NCI-H526 (cell line): Measurements from ENCODE around the gene IER3.
A peak's percentile ranks its signal among the peaks of the same experiment; 100 is the strongest.
"Not testable (repeated sequence)": the region's sequence is repeated elsewhere in the genome, so short reads cannot be mapped to it uniquely, and the experiment has no call there.

Experiments
- DNase-seq, 2 experiments: peaks; one replicate each; lab custom pipeline; 2025; lab: John Stamatoyannopoulos, UW

IER3 gene

DNA sequence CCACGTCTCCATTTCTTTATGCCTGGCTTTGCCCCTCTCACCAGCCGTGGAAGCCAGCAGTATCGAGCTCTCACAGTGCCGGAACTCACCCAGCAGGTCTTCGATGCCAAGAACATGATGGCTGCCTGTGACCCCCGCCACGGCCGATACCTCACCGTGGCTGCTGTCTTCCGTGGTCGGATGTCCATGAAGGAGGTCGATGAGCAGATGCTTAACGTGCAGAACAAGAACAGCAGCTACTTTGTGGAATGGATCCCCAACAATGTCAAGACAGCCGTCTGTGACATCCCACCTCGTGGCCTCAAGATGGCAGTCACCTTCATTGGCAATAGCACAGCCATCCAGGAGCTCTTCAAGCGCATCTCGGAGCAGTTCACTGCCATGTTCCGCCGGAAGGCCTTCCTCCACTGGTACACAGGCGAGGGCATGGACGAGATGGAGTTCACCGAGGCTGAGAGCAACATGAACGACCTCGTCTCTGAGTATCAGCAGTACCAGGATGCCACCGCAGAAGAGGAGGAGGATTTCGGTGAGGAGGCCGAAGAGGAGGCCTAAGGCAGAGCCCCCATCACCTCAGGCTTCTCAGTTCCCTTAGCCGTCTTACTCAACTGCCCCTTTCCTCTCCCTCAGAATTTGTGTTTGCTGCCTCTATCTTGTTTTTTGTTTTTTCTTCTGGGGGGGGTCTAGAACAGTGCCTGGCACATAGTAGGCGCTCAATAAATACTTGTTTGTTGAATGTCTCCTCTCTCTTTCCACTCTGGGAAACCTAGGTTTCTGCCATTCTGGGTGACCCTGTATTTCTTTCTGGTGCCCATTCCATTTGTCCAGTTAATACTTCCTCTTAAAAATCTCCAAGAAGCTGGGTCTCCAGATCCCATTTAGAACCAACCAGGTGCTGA, 20.3 kb downstream of the IER3 start:
- DNase-seq: not testable (repeated sequence)

DNA sequence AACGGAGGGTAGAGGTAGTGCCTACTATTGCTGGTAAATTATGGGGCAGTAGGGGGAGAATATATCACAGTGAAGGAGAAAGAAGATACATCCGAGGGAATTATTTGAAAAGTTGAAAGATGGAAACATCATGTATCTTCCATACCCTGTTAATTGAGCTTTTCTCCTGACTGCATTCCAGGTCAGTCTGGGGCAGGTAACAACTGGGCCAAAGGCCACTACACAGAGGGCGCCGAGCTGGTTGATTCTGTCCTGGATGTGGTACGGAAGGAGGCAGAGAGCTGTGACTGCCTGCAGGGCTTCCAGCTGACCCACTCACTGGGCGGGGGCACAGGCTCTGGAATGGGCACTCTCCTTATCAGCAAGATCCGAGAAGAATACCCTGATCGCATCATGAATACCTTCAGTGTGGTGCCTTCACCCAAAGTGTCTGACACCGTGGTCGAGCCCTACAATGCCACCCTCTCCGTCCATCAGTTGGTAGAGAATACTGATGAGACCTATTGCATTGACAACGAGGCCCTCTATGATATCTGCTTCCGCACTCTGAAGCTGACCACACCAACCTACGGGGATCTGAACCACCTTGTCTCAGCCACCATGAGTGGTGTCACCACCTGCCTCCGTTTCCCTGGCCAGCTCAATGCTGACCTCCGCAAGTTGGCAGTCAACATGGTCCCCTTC, 21.0 kb downstream of the IER3 start:
- not testable (repeated sequence) for DNase-seq

GRCh38 chr6:30722280-30723112, 21.9 kb downstream of the IER3 start:
- DNase-seq: peak; percentile 66 to 80

- peak in 1 of 2 experiments; percentile 39 for DNase-seq
Observed at GRCh38 chr6:30722025-30722279, 22.4 kb downstream of the IER3 start.

GRCh38 chr6:30721198-30722024, 22.9 kb downstream of the IER3 start:
- DNase-seq: peak; percentile 61 to 93

DNA sequence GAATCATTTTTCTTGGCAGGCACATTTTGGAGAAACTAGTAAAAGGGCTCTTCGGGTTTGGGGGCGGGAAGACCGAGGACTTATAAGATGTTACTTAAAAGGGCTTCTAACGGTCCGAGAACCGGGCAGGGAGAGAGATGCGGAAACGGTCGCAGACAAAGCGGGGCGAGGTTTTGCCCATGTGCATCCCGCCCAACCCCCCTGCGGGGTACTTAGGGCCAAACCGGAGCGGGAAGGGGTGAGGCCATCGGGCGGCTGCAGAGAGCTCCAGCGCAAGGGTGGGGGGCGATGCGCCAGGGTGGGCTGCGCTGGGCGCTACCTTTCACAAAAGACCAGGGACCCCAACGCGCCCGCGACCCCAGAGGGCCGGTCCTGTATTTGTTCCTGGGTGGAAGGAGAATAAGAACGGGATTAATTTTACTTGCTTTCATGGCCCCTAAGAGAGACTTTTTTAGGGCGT, 23.6 kb downstream of the IER3 start:
- peak; percentile 57 to 72 for DNase-seq

DNA sequence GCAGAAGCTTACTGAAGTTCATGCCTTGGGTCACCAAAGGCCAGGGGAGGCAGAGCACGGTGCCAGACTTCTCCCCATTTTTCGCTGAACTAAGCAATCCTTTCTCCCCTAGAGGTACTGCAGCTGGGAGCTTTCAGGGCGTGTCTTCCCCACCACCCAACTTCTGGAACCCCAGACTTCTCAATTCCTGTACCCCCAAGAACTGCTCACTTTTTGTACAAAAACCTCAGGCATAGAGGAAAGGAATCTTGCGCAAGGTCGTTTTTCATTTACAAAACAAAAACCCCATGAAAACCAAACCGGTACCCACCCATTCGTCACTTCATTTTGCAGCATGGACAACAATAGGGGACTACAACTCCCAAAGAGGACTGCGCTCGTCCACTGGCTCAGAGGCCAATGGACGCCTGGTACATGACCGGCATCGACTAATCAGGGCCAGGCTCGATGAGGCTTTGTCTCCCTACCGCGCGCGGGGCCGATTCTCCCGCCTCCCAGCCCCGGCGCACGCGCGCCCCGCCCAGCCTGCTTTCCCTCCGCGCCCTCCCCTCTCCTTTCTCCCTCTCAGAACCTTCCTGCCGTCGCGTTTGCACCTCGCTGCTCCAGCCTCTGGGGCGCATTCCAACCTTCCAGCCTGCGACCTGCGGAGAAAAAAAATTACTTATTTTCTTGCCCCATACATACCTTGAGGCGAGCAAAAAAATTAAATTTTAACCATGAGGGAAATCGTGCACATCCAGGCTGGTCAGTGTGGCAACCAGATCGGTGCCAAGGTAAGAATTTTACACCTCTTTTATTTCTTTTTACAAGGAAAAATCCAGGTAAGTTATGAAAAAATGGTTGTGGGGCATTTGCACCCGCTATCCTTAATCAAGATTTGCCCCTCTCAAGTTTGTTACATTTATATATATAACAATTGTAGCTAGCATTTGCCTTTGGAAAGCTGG, 24.3 kb downstream of the IER3 start, which contains the start of gene TUBB:
TSS of gene TUBB (plus strand) at position 562 of the 947 bp plus-strand sequence. CDS start at position 717, 155 bp downstream.
- DNase-seq: peak; percentile 96 to 98

DNA sequence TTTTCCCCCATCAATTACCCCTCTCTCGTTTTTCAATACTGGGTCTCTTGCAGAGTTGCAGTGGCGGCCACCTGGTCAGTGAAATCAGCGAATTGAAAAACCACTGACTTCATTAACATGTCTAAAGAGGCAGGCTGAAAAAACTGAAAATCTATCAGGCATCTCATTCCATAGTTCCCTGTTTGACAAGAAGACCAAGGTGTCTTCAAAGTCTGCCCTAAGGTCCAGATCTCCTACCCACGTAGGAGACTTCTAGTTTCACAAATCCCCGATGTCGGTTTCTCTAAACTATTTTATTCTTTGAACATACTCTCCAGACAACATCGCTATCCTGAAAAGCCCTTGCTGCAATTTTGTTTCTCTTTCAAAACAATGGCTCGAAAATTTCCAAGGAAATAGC, 25.0 kb downstream of the IER3 start:
- DNase-seq: peak; percentile 46 to 61

- DNase-seq: not testable (repeated sequence)
Observed at GRCh38 chr6:30717845-30718720, 26.3 kb downstream of the IER3 start.

GRCh38 chr6:30717129-30717844, 27.1 kb downstream of the IER3 start, which contains the start of gene MDC1:
Gene MDC1 (minus strand): TSS chr6:30717281. CDS start chr6:30715175, 2,106 bp downstream.
- peak; percentile 100 for DNase-seq

DNA sequence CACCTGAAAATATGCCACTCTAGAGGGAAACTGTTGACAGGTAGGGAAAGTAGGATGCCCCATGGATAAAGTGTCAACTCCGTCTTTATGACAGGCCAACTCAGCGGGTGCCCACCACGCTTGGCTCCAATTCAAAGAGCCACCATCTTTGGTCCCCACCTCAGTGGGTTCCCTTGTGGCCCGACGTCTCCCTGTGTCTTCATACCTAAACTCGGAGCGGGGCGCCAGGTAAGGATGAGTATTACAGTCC, 27.5 kb downstream of the IER3 start:
- no peak for DNase-seq

DNA sequence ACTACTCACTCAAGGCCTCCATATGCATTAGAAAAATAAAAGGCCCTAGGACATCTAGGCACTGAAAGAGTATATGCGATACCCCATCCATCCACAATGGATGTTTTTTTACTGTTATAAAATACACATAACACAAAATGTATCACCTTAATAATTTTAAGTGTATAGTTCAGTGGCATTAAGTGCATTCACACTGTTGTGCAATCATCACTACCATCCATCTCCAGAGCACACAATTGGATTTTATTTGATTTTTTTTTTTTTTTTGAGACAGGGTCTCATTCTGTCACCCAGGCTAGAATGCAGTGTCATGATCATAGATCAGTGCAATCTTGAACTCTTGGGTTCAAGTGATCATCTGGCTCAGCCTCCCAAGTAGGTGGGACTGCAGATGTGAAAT, 30.1 kb downstream of the IER3 start:
- no peak for DNase-seq

DNA sequence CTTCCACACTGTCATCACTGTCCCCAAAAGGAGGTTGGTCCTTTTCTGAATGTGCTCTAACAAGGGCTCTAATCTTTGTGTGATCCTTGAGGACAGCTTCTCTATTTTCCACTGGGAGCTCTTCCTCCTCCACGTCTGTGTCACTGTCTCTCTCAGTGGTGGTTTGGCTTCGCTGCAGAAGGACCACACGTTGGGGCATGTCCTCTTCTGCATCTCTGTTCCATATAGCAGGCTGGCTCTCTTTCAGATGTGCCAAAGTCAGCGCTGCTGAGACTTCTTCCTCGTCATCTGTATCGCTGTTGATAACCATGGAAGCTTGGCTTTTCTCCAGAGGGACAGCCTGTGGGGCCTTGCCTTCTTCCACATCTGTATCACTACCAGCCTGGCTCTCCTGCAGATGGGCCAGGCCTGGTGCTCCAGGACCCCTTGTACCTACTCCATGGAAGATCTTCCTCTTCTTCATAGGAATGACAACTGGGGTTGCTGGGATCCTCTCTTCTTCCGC, 31.9 kb downstream of the IER3 start:
- DNase-seq: no peak

DNA sequence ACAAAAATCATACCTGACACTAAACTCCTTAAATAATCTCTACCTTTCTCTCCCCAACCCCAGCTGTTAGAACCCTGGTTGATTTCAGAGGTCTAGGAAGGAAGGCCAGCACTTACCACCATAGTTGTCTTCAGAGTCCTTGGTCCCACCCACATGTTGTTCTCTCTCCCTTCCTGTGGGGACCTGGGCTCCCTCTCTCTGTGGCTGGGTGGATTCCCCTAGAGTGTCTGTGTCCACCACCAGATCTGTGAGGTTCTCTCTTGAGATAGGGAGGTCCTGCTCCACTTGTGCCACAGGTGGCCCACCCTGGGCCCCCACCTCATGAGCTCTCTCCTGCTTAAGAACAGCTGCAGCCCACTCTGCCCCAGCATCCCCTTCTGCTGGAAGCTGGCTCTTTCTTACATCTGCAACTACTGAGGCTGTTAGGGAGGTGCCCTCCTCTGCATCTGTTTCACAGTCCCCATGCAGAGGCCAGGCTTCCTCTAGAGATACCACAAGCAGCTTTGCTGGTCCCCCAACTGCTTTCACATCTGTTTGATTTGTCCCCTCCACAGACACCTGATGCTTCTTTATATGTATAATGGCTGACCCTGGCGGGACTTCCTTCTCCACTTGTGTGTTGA, 32.5 kb downstream of the IER3 start:
- no peak for DNase-seq

GRCh38 chr6:30709101-30709868, 35.1 kb downstream of the IER3 start:
- no peak for DNase-seq

DNA sequence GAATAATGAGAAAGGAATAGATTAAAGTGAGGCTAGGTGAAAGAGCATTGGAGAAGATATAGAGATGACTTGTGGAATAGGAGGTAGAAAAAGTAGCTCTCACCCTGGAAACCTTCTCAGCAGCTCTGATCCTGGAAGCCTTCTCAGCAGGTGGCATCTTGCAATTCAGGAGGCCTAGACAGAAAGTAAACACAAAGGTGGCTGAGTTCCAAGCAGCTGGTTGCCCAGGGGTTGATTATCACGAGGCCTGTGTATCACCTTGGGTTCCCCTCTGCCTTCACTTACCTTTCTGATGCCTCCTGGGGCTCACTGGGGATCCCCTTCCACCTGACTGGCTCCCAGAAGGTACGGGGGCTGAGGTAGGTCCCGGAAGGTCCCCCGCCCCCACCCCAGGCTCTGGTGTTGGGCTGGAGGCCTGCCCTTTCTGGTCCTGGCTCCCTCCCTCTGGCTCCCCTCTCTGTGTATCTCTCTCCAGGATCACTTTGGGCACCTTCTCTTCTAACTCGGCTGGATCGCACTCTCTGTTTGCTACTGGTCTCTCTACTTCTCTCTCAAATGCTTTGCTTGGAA, 37.0 kb downstream of the IER3 start:
- DNase-seq: no peak

- no peak for DNase-seq
Observed at GRCh38 chr6:30705620-30706019, 38.7 kb downstream of the IER3 start.
